B cell (primary cell): ENCODE measurements around the gene MORN1. TPM values are rescaled to one million over a fixed set of nuclear protein-coding genes. Genes with fewer than 3 reads are reported as not detected.

Source experiments
- ATAC-seq: fragments of 200-7000 bp; cut with Tn5 transposase; one replicate; pipeline ENCODE4 v1.10.0; 2021; ENCODE audit warnings: low read depth, mild to moderate bottlenecking, moderate number of reproducible peaks, moderate library complexity
- CTCF ChIA-PET: fragments of 350-600 bp; sonication (Branson Sonifier 250); formaldehyde crosslinking; loops from one replicate; lab custom pipeline; 2021; ENCODE audit warnings: antibody characterized with exemption, inconsistent platforms; lab: Charles Lee
- POLR2A ChIA-PET: fragments of 350-600 bp; sonication (Branson Sonifier 250); formaldehyde crosslinking; loops from one replicate; lab custom pipeline; 2021; ENCODE audit warnings: antibody characterized with exemption; lab: Charles Lee
- DNase-seq: peaks from one replicate; pipeline ENCODE4 v3.0.0; 2013
- H2AFZ ChIP-seq: 2 replicates; pipeline ENCODE4 v1.6.1; 2012; ENCODE audit warnings: mild to moderate bottlenecking, low read depth, low read length; ENCODE audit not compliant: insufficient read depth, poor library complexity, severe bottlenecking
- H3K27ac ChIP-seq, 2 donors: 1 replicate in 1 of 2; 2 replicates in 1 of 2; pipeline ENCODE4 v1.5.1; 2012 to 2013; ENCODE audit warnings: low read length in 2 of 2, mild to moderate bottlenecking in 2 of 2, moderate library complexity in 1 of 2
- H3K27me3 ChIP-seq, 4 experiments: fragments of 200-600 bp in 1 of 4; sonication (generic) in 1 of 4; replicated peaks in 1 of 4; 1 replicate in 2 of 4; 2 replicates in 2 of 4; pipeline versions ENCODE4 v1.6.1 to v1.7.0; 2013 to 2016; ENCODE audit warnings: low read length in 3 of 4, mild to moderate bottlenecking in 2 of 4, mixed read lengths in 1 of 4, moderate library complexity in 1 of 4; ENCODE audit not compliant: insufficient read depth in 4 of 4, control insufficient read depth in 3 of 4; ENCODE audit errors: control extremely low read depth in 1 of 4
- H3K36me3 ChIP-seq, 2 experiments: replicated peaks in 1 of 2; 1 replicate in 1 of 2; 2 replicates in 1 of 2; pipeline versions ENCODE4 v1.6.1 to v1.7.1; 2013; ENCODE audit warnings: low read length in 1 of 2; ENCODE audit not compliant: insufficient read depth in 2 of 2, control insufficient read depth in 1 of 2; ENCODE audit errors: control extremely low read depth in 1 of 2, extremely low read depth in 1 of 2
- H3K4me1 ChIP-seq, 2 donors: fragments of 200-600 bp in 1 of 2; sonication (generic) in 1 of 2; 1 replicate in 1 of 2; 2 replicates in 1 of 2; pipeline versions ENCODE4 v1.5.1 to v1.6.1; 2013 to 2017; ENCODE audit warnings: low read length in 2 of 2; ENCODE audit not compliant: control insufficient read depth in 2 of 2, insufficient read depth in 2 of 2
- H3K4me2 ChIP-seq: replicated peaks from 2 replicates; pipeline ENCODE3; 2012; ENCODE audit warnings: mild to moderate bottlenecking, low read depth, low read length; ENCODE audit not compliant: poor library complexity, severe bottlenecking
- H3K4me3 ChIP-seq, 5 experiments: fragments of 200-600 bp in 1 of 5; sonication (generic) in 1 of 5; 1 replicate in 3 of 5; 2 replicates in 2 of 5; pipeline versions ENCODE4 v1.5.1 to v1.7.0; 2011 to 2016; ENCODE audit warnings: low read length in 4 of 5, mild to moderate bottlenecking in 4 of 5, low read depth in 2 of 5, control low read depth in 1 of 5, moderate library complexity in 1 of 5; ENCODE audit not compliant: insufficient read depth in 1 of 5; ENCODE audit errors: control extremely low read depth in 1 of 5, extremely low read depth in 1 of 5
- H3K79me2 ChIP-seq: fragments of 200-600 bp; sonication (generic); one replicate; pipeline ENCODE4 v1.6.0; 2016; ENCODE audit warnings: low read length; ENCODE audit not compliant: control insufficient read depth, insufficient read depth
- H3K9ac ChIP-seq: fragments of 200-600 bp; sonication (generic); 2 replicates; pipeline ENCODE4 v1.6.1; 2017; ENCODE audit warnings: mild to moderate bottlenecking, low read length, moderate library complexity
- H3K9me3 ChIP-seq, 3 donors: one replicate each; pipeline versions ENCODE4 v1.6.1 to v1.7.1; 2013; ENCODE audit warnings: low read length in 2 of 3; ENCODE audit not compliant: control insufficient read depth in 2 of 3, insufficient read depth in 1 of 3; ENCODE audit errors: control extremely low read depth in 1 of 3
- H4K20me1 ChIP-seq: 2 replicates; pipeline ENCODE4 v1.6.0; 2012; ENCODE audit warnings: mild to moderate bottlenecking, low read length; ENCODE audit not compliant: insufficient read depth, control insufficient read depth, poor library complexity, severe bottlenecking
- H3K27ac Mint-ChIP-seq: one replicate; pipeline ENCODE4 v1.8.0; 2021; ENCODE audit warnings: mixed read lengths
- H3K27me3 Mint-ChIP-seq: one replicate; pipeline ENCODE4 v1.8.0; 2021; ENCODE audit warnings: mixed read lengths
- H3K4me1 Mint-ChIP-seq: one replicate; pipeline ENCODE4 v1.8.0; 2021; ENCODE audit warnings: mixed read lengths
- H3K4me3 Mint-ChIP-seq: one replicate; pipeline ENCODE4 v1.8.0; 2021; ENCODE audit warnings: mixed read lengths
- H3K9me3 Mint-ChIP-seq: one replicate; pipeline ENCODE4 v1.8.0; 2022; ENCODE audit warnings: mixed read lengths; ENCODE audit not compliant: insufficient read depth
- CTCF ChIP-seq: fragments of 200-600 bp; IDR thresholded peaks from one replicate; pipeline ENCODE4 v1.8.0; 2022; ENCODE audit warnings: antibody characterized with exemption, mild to moderate bottlenecking
- EZH2 ChIP-seq: IDR thresholded peaks from 2 replicates; pipeline ENCODE4 v1.6.1; 2012; ENCODE audit warnings: borderline replicate concordance, low read depth, mild to moderate bottlenecking, moderate library complexity, low read length; ENCODE audit not compliant: insufficient read depth, poor library complexity, severe bottlenecking
- WGBS: methylation state at CpG from one replicate; pipeline ENCODE4 v1.1.5; 2013; ENCODE audit warnings: missing lambda C conversion rate; ENCODE audit not compliant: insufficient coverage; 5-methylcytosine and 5-hydroxymethylcytosine counted together
- intact Hi-C: fragments of 100-400 bp; cut with micrococcal nuclease; formaldehyde crosslinking; loops from one replicate; pipeline ENCODE4 v1.10.0; 2022
- polyA plus RNA-seq: library from polyadenylated mRNA; depleted of rRNA; stranded (reverse); fragments of >200 nt; gene quantifications from 2 replicates; pipeline ENCODE4 v1.2.3, GENCODE V29; 2012
- total RNA-seq, 2 donors: library from RNA; stranded (reverse); fragments of 120-200 nt in 1 of 2; gene quantifications; 1 replicate in 1 of 2; 2 replicates in 1 of 2; pipeline versions ENCODE4 v1.2.3 to v1.2.4, GENCODE V29; 2013 to 2022

The MORN1 gene
- total and polyA plus RNA-seq, 2 donors (not counting 1 experiment from before 2014, with no cell fraction given), result 10.2 to 32.6 TPM

GRCh38 chr1:2427051-2427450, 35.7 kb upstream of the MORN1 start:
- DNase-seq (no peak), ATAC-seq (no peak)
- Mint-ChIP-seq H3K4me1 (no peaks in the 10 kb centered on the region), H3K9me3 (no peaks in the 10 kb centered on the region), H3K4me3 (no peak overlapping the region), H3K27ac (no peak overlapping the region), H3K27me3 (no peaks in the 10 kb centered on the region)
- no peak for TF ChIP-seq CTCF
- no peak for TF ChIP-seq EZH2
- Histone ChIP-seq H4K20me1 (no peaks in the 10 kb centered on the region), H3K4me2 (no peak overlapping the region), H3K9me3 (peaks cover 0 to 28% (median 11%) of the 10 kb centered on the region in 3 donors), H2AFZ (no peak overlapping the region), H3K4me1 (no peaks in the 10 kb centered on the region), H3K27ac (no peak overlapping the region), H3K79me2 (no peaks in the 10 kb centered on the region), H3K4me3 (no peak overlapping the region), H3K36me3 (no peaks in the 10 kb centered on the region), H3K9ac (no peak overlapping the region), H3K27me3 (peaks cover 0 to 6% (median 0%) of the 10 kb centered on the region in 4 experiments)
- CTCF ChIA-PET, result no interaction called here
- intact Hi-C loops, result no loop called here
- POLR2A ChIA-PET, result no interaction called here
- 82% methylated on average over 17 of the region's 18 CpGs for WGBS

GRCh38 chr1:2426540-2426939, 35.2 kb upstream of the MORN1 start:
- TF ChIP-seq EZH2, result no peak
- TF ChIP-seq CTCF, result no peak
- intact Hi-C loops, result no loop called here
- no peak overlapping the region for H3K27ac ChIP-seq
- no peaks in the 10 kb centered on the region for H3K79me2 ChIP-seq
- no peaks in the 10 kb centered on the region for H3K36me3 ChIP-seq
- POLR2A ChIA-PET, result no interaction called here
- no peaks in the 10 kb centered on the region for H3K4me1 ChIP-seq
- no peak overlapping the region for H3K4me2 ChIP-seq
- 92% methylated on average over 17 of the region's 18 CpGs for WGBS
- H3K27me3 ChIP-seq, result peaks cover 0 to 6% (median 0%) of the 10 kb centered on the region in 4 experiments
- H4K20me1 ChIP-seq, result no peaks in the 10 kb centered on the region
- Mint-ChIP-seq H3K9me3 (no peaks in the 10 kb centered on the region), H3K27me3 (no peaks in the 10 kb centered on the region), H3K4me3 (no peak overlapping the region), H3K27ac (no peak overlapping the region), H3K4me1 (no peaks in the 10 kb centered on the region)
- DNase-seq, result no peak
- no peak overlapping the region for H2AFZ ChIP-seq
- no peak overlapping the region for H3K4me3 ChIP-seq
- H3K9ac ChIP-seq, result no peak overlapping the region
- CTCF ChIA-PET, result no interaction called here
- ATAC-seq, result no peak
- peaks cover 0 to 28% (median 11%) of the 10 kb centered on the region in 3 donors for H3K9me3 ChIP-seq
